Keratinocyte (primary cell): ENCODE results near the gene TMPRSS4.

Experiments
- EZH2 ChIP-seq: IDR thresholded peaks from one replicate; pipeline ENCODE4 v1.6.1; 2012; ENCODE audit warnings: inconsistent platforms, mild to moderate bottlenecking, low read length, moderate library complexity
- TF ChIP-seq, protein P1 (sequence below), 3 experiments: IDR thresholded peaks in 1 of 3; conservative IDR thresholded peaks in 1 of 3; optimal IDR thresholded peaks in 1 of 3; 2 replicates in 2 of 3; 3 replicates in 1 of 3; pipeline versions ENCODE3 to v1.5.1; 2011; ENCODE audit warnings: low read length in 3 of 3, mild to moderate bottlenecking in 3 of 3, moderate library complexity in 2 of 3, control low read depth in 1 of 3, inconsistent platforms in 1 of 3; ENCODE audit not compliant: insufficient read depth in 2 of 3; ENCODE audit errors: extremely low read depth in 1 of 3

DNA sequence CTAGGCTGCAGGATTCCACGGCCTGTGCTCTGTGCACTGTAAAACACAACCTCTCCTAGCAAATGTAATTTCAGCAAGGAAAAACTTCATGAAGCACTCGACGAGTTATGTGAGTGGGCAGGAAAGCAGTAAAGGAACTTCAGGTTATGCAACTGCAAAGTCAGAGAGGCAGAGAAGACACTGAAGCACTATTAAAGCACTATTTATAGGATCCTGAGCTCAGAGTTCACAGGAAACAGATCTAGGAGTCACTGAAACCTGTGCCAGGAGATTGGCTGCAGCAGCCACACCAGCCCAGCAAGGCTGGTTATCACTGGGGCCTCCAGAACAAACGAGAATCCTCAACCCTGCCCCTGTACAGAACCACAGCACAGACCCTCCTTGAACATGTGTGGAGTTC is 7.4 kb downstream of the TMPRSS4 start:
- TF ChIP-seq, protein P1, sequence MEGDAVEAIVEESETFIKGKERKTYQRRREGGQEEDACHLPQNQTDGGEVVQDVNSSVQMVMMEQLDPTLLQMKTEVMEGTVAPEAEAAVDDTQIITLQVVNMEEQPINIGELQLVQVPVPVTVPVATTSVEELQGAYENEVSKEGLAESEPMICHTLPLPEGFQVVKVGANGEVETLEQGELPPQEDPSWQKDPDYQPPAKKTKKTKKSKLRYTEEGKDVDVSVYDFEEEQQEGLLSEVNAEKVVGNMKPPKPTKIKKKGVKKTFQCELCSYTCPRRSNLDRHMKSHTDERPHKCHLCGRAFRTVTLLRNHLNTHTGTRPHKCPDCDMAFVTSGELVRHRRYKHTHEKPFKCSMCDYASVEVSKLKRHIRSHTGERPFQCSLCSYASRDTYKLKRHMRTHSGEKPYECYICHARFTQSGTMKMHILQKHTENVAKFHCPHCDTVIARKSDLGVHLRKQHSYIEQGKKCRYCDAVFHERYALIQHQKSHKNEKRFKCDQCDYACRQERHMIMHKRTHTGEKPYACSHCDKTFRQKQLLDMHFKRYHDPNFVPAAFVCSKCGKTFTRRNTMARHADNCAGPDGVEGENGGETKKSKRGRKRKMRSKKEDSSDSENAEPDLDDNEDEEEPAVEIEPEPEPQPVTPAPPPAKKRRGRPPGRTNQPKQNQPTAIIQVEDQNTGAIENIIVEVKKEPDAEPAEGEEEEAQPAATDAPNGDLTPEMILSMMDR (optimal IDR thresholded peaks at IDR 0.05 in 1 of 3, IDR thresholded peaks at IDR 0.05 in 1 of 3, conservative IDR thresholded peaks at IDR 0.05 in 1 of 3; ENCODE audit: extremely low read depth in 1 of 3, insufficient read depth in 2 of 3, low read length in 3 of 3), result no peak
- TF ChIP-seq EZH2, result no peak
